GM12865 (cell line): ENCODE data around the gene ZNF763.
"Not testable (repeated sequence)": the region's sequence is repeated elsewhere in the genome, so short reads cannot be mapped to it uniquely, and the experiment has no call there.

Experiments
- DNase-seq: peaks from one replicate; pipeline ENCODE4 v3.0.0; 2010; ENCODE audit warnings: low read depth
- H3K4me3 ChIP-seq: 2 replicates; pipeline ENCODE4 v1.5.1; 2011; ENCODE audit warnings: mild to moderate bottlenecking, low read depth, low read length, control low read depth
- TF ChIP-seq, protein P1 (sequence below): IDR thresholded peaks from 2 replicates; pipeline ENCODE4 v1.5.1; 2011; ENCODE audit warnings: low read length, control low read depth, low read depth, inconsistent platforms; ENCODE audit not compliant: insufficient read depth; ENCODE audit errors: missing control alignments

Gene ZNF763

DNA sequence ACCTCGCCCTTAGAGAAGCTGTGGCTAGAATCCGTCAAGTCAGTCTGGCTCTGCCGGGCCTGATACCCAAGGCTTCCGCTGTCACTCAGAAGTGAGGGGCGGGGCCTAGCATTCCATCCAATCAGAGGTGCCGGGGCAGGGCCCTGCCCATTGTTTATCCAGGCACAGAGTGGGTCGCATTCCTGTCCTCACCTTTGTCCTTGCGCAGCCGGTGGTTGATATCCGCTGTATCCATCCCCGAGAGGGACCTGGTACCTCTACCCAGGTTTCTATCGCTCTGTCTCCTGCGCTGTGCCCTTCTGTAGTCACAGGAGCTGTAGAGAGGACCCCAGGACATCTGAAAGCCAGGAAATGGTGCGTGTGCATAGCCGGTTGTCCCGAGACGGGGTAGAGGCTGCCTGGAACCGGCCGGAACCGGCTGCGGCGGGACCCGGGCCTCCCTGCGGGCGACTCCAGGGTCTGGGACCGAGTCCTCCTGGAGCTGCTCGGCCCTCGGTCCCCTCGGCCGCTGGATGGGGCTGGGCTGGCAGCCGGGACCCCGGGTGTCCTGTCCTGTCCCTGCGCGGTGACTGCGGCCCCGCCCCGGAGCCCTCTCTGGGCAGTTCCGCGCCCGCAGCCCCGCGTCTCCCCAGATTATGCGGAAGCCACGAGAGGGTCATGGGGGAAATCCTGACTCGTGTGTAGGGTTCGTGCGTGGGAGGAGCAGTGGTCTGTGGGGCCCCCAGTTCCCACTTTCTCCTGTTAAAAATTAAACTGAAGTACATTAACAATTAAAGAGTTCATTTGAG lies at the start of gene ZNF763:
Gene ZNF763, plus strand, starts transcription at position 183 of the 788 bp plus-strand sequence. Its CDS starts 169 bp downstream, at position 352.
- peak; percentile 95 for DNase-seq
- H3K4me3 ChIP-seq: peak within 1 kb of the TSS; percentile 96
- TF ChIP-seq, protein P1, sequence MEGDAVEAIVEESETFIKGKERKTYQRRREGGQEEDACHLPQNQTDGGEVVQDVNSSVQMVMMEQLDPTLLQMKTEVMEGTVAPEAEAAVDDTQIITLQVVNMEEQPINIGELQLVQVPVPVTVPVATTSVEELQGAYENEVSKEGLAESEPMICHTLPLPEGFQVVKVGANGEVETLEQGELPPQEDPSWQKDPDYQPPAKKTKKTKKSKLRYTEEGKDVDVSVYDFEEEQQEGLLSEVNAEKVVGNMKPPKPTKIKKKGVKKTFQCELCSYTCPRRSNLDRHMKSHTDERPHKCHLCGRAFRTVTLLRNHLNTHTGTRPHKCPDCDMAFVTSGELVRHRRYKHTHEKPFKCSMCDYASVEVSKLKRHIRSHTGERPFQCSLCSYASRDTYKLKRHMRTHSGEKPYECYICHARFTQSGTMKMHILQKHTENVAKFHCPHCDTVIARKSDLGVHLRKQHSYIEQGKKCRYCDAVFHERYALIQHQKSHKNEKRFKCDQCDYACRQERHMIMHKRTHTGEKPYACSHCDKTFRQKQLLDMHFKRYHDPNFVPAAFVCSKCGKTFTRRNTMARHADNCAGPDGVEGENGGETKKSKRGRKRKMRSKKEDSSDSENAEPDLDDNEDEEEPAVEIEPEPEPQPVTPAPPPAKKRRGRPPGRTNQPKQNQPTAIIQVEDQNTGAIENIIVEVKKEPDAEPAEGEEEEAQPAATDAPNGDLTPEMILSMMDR: no peak

DNA sequence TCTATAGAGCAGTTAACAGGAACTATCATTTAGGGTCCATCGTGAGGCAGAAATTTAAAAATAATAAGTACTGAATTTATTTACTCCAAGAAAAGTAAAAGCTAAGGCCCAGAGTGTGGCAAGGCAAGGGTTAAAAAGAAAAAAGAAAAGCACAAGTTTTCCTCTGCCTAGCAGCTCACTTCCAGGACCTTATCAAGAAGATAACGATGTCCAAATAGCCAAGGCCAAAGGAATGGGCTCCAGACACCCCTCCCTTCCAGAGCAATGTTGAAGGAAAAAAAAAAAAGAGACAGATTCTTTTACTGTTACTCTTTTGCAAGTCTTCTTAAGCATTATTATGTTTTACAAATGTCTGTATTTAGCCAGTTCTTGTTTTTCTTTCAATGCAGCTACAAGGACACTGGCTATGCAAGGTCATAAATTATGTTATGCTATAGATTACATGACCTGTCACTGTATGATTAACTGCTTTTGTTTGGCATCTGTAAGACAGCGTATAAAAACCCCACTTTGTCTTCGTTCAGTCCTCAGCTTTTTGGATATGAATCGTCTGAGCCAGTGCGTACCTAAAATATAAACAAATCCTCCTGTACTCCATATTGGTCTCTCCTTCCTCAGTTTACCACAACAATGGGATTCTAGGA lies 42.9 kb upstream of the ZNF763 start:
- TF ChIP-seq, protein P1: no peak
- no peak for DNase-seq
- no peak overlapping the region for H3K4me3 ChIP-seq

DNA sequence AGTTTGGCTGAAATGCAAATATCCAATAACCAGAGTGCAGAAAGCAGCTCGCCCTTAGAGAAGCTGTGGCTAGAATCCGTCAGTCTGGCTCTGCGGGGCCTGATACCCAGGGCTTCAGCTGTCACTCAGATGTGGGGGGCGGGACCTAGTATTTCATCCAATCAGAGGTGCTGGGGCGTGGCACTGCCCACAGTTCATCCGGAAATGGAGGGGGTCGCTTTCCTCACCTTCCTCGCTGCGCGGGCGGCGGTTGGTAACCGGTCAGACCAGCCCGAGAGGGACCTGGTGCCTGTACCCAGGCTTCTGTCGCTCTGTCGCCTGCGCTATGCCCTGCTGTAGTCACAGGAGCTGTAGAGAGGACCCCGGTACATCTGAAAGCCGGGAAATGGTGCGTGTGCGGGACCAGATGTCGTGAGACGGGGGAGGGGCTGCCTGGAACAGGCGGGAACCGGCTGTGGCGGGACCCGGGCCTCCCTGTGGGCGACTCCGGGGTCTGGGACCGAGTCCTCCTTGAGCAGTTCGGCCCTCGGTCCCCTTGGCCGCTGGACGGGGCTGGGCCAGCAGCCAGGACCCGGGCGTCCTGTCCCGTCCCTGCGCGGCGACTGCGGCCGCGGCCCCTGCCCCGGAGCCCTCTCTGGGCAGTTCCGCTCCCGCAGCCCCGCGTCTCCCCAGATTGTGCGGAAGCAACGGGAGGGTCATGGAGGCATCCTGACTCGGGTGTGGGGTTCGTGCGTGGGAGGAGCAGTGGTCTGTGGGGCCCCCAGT lies 39.8 kb upstream of the ZNF763 start, which contains the start of gene ZNF700:
Gene ZNF700, plus strand, starts transcription at position 222 of the 765 bp plus-strand sequence. Its CDS starts 104 bp downstream, at position 326.
- TF ChIP-seq, protein P1: no peak
- DNase-seq: peak; percentile 97
- H3K4me3 ChIP-seq: peak within 1 kb of the TSS; percentile 99

DNA sequence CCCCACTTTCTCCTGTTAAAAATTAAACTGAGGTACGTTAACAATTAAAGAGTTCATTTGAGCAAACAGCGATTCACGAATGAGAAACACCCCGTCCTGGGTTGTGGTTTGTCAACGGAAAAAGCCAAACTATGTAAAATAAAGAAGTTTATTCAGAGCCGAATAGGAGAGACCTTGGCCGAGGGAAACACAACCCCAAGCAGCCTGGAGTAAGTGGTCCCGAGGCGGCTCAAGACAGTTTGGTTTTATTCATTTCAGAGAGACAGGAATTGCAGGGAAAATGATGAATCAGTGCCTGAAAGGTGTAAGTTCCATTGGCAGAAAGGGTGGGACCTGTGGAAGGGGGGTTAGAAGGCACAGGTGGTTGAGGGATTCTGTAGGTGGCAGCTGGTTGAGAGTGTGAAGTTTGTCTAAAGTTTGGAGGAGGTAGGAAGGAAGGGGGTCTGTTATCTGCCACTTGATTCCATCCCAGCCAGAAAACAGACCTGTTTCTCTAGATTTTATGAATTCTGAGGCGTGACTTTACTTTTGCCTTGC lies 39.1 kb upstream of the ZNF763 start:
- peak overlapping the region; percentile 99 for H3K4me3 ChIP-seq
- not testable (repeated sequence) for DNase-seq

DNA sequence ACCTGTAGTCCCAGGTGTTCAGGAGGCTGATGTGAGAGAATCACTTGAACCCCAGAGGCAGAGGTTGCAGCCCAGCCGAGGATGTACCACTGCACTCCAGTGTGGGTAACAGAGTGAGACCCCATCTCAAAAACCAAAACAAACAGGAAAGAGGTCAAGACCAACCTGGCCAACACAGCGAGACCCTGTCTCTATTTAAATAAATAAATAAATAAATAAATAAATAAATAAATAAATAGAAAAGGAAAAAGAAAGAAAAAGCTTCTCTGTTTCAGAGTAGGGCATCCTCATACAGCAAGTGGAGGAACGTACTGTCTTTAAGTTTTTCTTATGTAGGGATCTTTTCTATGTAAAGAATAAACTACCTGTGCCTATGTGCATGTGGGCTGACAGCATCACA lies 37.6 kb upstream of the ZNF763 start:
- no peak for DNase-seq
- TF ChIP-seq, protein P1: no peak
- H3K4me3 ChIP-seq: no peak overlapping the region

DNA sequence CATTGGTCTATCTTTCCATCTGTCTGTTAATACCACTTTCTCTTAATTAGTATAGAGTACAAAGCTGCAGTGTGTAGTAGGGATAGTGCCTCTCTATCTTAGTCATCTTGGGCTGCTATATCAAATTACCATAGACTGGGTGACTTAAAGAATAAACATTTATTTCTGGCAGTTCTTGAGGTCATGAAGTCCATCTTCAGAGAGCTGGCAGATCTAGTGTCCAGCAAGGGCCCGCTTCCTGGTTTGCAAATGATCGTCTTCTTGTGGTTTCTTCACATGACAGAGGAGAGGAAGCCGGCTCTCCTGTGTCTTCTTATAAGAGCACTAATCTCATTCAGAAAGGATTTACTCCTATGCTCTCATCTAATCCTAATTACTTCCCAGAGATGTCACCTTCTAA lies 33.8 kb upstream of the ZNF763 start:
- H3K4me3 ChIP-seq: no peak overlapping the region
- TF ChIP-seq, protein P1: no peak
- DNase-seq: no peak

DNA sequence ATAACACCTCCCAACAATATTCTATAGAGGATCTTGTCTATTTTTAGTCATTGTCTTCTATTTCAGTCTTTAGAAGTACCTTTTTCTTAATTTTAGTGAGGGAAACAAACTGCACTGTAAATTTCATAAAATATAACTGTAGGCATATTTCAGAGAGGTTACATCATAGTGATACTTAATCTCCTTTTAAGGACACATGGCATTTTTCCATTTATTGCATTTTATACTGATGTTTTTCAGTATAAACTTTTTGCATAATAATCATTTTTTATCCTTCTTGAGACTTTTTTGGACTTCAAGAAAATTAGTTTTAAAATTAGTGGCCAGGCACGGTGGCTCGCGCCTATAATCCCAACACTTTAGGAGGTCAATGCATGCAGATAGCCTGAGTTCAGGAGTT lies 33.3 kb upstream of the ZNF763 start:
- DNase-seq: no peak
- TF ChIP-seq, protein P1: no peak
- no peak overlapping the region for H3K4me3 ChIP-seq

DNA sequence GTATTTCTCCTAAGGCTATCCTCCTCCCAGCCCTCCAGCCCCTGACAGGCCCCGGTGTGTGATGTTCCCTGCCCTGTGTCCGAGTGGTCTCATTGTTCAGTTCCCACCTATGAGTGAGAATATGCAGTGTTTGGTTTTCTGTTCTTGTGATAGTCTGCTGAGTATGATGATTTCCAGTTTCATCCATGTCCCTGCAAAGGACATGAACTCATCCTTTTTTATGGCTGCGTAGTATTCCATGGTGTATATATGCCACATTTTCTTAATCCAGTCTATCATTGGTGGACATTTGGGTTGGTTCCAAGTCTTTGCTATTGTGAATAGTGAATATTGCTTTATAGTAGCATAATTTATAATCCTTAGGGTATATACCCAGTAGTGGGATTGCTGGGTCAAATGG lies 29.0 kb upstream of the ZNF763 start:
- not testable (repeated sequence) for H3K4me3 ChIP-seq, DNase-seq

DNA sequence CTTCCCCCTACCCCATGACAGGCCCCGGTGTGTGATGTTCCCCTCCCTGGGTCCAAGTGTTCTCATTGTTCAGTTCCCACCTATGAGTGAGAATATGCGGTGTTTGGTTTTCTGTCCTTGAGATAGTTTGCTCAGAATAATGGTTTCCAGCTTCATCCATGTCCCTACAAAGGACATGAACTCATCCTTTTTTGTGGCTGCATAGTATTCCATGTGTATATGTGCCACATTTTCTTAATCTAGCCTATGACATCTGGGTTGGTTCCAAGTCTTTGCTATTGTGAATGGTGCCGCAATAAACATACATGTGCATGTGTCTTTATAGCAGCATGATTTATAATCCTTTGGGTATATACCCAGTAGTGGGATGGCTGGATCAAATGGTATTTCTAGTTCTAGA lies 26.5 kb upstream of the ZNF763 start:
- DNase-seq: not testable (repeated sequence)

DNA sequence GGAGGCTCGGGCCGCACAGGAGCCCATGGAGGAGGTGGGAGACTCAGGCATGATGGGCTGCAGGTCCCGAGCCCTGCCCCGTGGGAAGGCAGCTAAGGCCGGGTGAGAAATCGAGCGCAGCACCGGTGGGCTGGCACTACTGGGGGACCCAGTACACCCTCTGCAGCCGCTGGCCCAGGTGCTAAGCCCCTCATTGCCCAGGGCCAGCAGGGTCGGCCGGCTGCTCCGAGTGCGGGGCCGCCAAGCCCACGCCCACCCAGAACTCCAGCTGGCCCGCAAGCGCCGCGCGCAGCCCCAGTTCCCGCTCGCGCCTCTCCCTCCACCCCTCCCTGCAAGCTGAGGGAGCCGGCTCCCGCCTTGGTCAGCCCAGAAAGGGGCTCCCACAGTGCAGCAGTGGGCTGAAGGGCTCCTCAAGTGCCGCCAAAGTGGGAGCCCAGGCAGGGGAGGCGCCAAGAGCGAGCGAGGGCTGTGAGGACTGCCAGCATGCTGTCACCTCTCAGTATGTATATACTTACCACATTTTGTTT lies 23.4 kb upstream of the ZNF763 start:
- H3K4me3 ChIP-seq, DNase-seq: not testable (repeated sequence)

More for the DNA sequence above, 26.5 kb upstream of the ZNF763 start:
- H3K4me3 ChIP-seq: not testable (repeated sequence)
